HG03097 (cell line): ENCODE results near the gene LRRC26.
"Not testable (repeated sequence)": the region's sequence is repeated elsewhere in the genome, so short reads cannot be mapped to it uniquely, and the experiment has no call there.

Source experiments
- ATAC-seq: cut with Tn5 transposase; IDR thresholded peaks from one replicate; pipeline ENCODE4 v1.9.1; 2021; ENCODE audit not compliant: unreplicated experiment, low FRiP score

The LRRC26 gene

DNA sequence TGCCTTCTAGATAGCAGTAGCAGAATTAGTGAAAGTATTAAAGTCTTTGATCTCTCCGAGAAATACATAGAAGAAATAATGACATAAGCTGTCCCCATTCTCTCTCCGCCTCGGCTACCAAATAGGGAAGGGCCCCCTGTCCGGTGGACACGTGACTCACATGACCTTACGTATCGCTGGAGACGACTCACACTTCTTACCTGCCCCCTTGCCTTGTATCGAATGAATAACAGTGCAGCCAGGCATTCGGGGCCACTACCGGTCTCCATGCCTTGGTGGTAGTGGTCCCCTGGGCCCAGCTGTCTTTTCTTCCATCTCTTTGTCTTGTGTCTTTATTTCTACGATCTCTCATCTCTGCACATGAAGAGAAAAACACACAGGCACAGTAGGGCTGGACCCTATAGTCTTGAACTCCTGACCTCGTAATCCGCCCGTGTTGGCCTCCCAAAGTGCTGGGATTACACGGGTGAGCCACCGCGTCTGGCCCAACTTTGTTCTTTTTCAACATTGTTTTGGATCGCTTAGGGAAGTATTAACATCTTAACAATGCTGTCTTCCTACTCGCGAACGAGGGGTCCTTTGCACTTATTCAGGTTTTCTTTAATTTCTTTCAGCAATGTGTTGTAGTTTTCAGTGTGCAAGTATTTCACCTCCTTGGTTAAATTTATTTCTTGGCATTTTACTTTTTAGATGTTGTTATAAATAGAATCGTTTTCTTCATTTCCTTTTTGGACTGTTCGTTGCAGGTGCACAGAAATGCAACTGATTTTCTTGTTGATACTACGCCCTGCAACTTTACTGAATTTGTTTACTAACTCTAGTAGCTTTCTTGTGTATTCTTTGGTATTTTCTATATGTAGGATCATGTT, 47.7 kb downstream of the LRRC26 start:
- not testable (repeated sequence) for ATAC-seq
